ENCODE measurements around the gene FAM43A.
A peak's percentile ranks its signal among the peaks of the same experiment; 100 is the strongest.

Gene FAM43A

DNA sequence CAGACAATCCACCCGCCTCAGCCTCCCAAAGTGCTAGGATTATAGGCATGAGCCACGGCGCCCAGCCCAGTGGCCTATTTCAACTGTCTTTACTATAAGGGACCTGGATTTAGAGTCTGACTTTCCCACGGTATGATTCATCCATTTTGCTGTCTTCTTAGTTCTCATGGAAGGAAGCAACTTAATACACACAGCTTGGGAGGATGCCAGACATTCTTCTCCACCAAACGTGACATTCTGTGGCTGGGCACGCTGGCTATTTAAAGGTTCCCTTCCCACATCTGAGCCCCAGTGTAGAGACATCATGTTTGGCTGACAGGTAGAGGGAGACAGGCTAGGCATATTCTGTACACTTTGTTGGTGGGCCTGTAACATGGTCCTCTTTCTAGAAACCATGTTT, 26.2 kb downstream of the FAM43A start:
- DNase-seq = no peak

DNA sequence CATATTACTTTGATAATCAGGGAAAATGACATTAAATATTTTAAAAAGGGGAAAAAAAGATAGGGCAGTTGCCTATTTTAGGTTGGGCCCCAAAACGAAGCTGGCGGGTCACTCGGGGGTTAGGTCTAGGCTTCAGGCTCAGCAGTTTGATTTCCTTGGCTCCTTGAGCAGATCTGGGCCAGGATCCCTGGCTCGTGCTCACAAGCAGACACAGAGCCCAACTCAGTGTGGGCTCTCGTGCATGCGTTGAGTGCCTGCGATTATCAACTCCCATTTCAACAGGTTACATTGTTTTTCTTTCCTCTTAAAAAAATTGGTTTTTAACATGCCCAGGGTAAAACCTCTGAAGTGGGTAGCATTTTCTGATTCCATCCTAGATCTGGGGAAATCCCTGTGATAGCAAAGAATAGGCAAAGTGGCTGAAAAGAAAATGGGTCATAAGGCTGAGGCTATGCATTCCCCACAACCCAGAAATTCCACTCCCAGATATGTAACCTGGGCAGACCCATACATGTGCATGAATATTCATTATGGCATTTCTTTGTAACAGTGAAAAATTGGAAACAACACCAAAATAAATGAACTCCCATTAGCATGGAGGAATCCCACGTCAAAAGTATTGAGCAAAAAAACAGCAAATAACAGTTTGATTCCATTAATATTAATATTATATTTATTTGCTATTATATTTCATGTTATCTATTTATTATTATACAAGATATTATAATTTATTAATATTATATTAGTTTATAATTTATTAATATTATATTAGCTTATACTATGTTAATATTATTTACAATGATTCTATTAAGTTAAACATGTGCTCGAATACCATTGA, 27.8 kb downstream of the FAM43A start:
- DNase-seq = no peak

DNA sequence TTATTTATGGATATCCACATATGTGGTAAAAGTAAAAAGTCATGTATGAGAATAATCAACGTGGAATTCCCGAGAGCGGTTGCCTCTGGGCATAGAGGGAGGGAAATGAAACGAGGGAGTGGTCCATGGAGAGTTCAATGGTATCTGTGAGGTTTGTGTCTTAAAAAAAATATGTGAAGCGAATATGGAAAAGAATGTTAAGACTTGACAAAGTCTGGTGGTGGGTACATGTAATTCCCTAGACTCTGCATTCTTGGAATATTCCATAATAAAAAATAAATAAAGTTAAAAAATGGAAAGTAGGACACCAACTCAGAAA, 28.4 kb downstream of the FAM43A start:
- no peak for DNase-seq

DNA sequence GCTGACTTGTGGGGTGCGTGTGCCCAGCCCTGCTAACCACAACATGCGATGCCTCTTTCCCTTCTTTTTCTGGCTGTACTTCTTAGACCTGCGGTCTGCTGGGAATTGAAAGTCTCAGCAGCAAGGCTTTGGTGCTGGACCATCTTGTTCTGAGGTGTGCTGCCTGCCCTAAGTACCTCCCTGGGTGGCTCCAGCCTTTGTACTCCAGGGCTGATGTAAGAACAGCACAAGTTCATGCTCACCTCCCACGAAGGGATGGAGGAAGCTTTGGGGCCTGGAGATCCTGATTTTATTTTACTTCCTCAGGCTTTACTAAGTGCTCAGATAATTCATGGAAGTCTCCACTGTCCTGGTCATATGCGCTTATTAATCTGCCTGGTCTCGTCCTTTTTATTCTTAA, 28.9 kb downstream of the FAM43A start:
- no peak for DNase-seq

DNA sequence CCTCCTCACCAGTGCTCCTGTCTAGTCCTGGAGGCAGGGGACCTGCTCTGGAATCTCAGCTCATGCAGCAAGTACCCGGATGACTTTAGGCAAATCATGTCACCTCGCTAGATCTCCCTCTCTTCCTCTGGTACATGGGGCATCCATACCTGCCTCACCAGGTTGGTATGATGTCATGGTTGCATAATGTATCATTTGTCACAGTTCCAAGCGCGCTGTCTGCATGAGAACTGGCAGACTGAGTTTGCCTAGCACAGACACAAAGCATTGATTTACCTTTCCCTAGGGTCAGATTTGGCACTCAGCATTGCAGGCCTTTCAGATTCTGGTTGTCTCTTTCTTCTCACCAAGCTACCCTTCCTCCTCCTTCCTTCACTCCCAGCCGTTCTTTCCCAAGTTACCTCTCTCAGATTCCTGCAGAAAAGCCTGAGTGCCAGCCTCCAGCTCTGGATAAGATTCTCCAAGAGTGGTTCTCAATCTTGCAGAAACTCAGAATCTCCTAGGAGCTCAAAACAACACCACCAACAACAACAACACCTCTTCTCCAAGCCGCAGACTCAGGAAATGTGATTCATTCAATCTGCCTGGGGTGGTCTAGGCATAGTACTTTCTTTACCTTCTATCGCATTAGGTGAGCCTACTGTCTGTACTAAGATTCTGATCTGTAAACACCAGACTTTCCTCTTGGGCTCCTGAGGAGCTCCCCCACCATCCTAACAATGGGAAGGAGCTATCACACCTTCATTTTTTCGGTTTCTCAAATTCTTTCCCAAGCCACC, 29.5 kb downstream of the FAM43A start:
- no peak for DNase-seq

DNA sequence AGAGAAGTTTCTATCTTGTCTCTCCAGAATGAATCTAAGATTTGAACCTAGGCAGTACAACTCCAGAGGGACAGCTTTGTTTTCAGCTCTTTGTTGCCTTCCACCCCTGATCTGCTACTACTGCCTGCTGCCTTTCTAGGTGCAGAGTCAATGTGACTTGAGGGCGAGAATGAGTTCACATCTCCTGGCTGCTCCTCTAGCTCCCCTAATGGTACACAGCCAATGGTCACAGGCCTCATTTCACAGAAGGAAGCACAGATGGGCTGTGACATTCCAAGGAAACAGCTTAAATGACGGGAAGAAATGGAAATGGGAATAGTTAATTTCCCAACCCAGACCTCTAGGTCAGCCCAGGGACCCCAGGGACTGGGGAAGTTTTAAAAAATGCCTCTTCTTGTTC, 32.4 kb downstream of the FAM43A start:
- DNase-seq = no peak

DNA sequence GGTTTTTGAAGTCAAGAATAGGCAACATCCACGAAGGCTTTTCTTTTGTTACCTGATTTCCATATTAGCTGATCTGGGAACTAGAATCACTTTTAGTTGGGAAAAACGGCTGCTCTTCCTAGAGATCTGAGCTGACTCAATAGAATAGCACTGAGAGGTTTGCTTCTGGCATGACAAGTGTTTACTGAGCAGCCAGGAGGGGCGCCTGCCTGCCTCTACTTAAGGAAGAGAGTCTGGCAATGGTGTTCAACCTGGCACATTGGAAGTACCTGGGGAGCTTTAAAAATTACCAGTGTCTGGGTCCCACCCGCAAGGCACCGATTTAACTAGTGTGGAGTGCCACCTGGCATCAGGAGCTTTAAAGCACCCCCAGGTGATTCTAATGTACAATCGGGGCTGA, 34.4 kb downstream of the FAM43A start:
- no peak for DNase-seq

DNA sequence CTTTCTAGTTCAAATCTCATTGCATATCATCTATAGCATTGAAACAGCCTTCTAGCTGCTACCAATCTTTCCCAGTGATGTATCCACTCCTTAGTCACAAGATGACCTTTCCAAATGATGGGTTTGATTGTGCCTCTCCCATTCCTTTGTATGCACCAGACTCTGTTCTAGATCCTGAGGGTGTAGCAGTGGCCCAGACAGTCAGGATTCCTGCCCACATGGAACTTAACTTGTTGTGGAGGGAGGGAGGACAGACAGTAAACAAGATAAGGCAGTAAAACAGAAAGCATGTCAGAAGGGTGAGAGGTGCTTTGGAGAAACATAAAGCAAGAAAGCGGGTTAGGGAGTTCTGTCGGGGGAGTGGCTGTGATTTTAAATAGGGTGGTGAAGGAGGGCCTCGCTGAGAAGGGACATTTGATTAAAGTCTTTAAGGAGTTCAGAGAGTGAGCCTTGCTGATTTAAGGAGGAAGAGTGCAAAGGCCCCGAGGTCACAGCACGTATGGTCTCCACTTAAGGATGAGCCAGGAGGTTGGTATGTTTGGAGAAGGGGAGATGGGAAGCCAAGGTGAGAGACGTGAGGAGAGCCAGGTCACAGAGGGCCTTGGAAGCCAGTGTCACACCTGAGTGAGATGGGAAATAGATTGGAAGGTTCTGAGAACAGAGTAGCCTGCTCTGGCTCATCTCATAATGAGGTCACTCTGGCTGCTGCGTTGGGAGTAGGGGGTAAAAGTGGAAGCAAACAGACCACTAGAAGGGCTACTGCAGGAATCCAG, 38.3 kb downstream of the FAM43A start:
- no peak for DNase-seq

DNA sequence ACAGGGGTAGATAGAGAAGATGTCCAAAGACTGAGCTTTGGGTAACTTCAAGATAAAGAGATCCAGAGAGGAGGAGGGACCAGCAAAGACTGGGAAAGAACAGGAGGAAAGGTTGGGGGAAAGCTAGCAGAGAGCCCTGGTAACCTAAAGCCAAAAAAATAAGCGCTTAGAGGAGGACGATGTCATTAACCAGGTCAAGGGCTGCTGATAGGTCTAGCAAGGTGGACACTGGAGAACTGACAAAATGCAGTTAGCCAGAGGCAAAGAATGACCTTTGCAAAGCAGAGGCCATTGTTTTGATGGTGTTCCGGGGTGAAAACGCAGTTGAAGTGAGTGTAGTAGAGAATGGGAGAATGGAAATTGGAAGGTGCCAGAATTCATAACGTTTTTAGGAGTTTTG, 39.7 kb downstream of the FAM43A start:
- no peak for DNase-seq

DNA sequence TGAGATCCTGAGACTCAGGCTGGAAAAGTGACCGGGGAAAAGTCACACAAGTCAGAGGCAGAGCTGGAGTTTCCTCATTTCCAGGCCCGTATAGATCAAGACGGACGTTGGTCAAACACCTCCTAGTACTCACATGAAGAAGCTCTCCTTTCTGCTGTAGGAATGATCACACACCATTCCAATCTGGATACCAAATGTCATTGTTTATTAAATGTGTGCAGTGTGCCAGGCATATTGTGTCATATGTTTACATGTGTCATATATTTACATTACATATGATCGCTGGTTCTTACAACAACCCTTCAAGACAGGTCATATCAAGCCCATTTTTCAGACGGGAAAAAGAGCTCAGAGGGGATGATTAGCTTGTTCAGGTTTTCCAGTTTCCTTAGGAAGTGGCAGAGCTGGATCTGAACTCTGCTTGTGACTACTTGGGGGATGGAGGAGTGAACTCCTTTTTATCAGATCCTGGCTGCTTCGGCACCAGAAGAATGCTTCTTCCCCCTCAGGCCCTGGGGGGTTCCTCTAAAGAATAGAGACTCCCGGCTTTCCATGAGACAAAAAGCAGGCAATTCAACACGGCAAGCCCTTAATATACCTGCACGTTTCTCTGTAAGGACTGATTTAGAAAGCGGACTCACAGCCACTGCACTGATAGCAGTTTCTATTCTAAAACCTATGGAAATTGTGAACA, 41.9 kb downstream of the FAM43A start:
- DNase-seq = no peak

DNA sequence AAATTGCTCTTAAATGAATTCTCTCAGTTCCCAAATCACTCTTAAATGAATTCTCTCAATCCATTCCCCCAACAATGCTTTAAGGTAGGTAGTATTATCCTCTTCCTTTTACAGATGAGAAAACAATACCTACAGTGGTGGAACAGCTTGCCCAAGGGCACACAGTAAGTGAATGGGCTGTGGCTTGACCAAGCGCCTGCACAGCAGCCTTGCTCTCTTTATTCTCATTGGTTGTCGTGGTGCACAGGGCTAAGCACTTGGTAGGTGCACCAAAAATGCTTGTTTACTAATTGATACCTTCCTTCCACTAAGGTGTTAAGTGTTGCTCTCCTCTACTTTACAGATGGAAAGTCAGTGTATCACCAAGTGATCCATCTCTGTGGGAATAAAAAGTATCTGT, 43.3 kb downstream of the FAM43A start:
- no peak for DNase-seq

DNA sequence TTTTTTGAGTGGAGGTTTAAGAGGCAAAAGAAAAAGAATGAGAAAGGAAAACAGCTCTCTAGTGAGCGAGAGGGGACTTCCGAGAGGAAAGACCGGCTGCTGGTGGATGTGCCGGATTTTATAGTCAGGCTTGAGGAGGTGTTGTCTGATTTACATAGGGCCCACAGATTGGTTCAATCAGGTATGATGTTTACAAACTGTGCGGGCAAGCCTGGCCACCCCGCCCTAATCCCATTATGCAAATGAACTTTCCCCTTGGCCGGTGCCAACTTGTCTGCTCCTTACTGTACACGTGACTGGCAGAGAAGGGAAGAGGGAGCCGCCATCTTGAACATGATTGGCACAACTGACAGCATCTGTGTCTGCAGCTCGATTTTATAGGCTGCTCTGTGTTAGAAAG, 44.7 kb downstream of the FAM43A start:
- DNase-seq = no peak

DNA sequence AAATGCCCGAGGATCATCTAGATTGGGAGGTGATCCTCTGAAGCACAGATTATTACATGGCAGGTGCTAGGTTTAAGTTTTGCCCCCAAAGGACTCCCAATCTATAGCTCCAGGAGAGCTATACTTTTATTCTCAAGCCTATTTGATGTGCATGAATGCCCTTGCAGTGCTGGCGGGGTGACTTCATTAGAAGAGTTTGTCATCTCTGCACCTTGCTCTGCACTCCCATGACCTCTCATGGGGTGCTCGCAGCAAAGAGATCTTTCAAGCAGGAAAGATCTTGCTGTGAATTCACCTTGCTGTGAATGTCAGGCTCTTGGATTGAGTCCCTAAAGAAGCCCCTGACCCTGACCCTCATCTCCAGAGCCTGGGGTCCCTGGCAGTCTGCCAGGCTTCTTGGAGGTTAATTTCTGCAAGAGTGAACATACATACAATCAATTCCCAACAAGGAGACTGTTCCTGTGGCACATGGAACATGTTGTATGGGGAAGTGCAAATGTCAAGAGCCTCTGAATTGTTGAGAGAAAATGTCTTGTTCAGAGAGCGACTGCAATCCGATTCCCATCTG, 45.9 kb downstream of the FAM43A start:
- DNase-seq = no peak

DNA sequence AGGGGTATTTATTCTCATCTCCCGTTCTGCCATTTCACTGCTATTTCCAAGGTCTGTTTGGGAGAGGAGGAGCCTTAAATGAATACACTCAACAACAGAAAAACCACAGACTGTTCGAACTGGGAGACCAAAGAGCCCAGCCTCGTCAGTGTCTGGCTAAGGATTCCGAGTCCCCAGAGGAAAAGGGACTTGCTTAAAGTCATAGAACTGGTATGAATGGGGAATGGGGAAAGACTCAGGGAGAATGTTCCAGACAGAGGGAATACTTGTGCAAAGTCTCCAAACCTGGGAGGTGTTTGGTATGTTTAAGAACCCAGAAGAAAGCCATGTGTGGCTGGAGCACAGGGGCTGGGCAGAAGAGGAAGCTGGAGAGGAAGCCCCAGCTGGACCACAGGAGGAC, 46.9 kb downstream of the FAM43A start:
- no peak for DNase-seq

DNA sequence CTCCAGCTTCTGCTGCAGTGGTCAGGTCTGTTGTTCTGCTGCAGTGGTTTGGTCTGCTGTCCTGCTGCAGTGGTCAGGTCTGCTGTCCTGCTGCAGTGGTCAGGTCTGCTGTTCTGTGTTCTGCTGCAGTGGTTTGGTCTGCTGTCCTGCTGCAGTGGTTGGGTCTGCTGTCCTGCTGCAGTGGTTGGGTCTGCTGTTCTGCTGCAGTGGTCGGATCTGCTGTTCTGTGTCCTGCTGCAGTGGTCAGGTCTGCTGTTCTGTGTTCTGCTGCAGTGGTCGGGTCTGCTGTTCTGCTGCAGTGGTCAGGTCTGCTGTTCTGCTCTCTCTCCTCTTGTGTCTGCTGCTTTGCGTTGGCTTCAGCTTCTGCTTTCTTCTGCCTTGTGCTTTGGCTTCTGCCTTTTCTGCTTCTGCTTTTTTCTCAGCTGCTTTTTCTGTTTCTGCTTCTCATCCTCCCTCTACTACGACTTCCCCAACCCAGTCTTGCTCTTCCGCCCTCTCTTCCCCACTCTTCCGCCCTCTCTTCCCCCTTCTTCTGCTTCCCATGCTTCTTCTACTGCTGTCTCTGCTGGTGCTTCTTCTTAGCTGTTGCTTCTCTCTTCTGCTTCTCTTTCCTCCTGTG, 50.7 kb downstream of the FAM43A start:
- DNase-seq = no peak

DNA sequence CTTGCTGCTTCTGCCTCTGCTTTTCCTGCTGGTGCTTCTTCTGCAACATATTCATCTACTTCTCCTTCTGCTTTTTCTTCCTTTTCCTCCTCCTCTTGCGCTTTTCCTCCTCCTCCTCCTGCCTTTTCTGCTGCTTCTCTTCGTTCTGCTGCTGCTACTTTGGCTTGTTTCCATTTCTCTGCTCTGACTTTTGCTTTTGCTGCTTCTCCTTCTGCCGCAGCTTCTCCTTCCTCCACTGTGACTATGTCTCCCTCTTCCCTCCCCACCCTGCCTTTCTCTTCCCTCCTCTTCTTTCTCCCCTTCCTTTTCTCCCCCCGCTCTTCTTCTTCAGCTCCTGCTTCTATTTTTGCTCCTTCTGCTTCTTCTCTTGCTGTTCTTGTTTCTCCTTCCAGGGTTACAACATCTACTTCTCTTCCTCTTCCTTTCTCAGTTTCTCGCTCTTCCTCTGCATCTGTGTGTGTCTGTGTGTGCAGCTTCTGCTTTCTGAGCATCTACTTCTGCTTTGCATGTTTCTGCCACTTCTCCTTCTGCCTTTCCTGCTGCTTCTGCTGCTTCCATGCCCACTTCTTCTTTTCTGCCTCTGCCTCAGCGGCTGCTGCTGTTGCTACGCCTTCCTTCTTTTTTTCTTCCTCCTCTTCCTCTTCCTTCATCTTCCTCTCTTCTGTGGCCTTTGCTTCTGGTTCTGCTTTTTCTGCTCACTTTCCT, 51.4 kb downstream of the FAM43A start:
- DNase-seq = peak; percentile 33
